Measurements from ENCODE around the gene SPOCK2. TPM values are rescaled to one million over a fixed set of nuclear protein-coding genes. Genes with fewer than 3 reads are reported as not detected.

SPOCK2 gene
- total and polyA plus RNA-seq, 10 of the 15 experiments (the other 5 are each of a cell fraction or from before 2014, with no cell fraction given) = 0.02 to 1.5 (median 0.58) TPM

- ATAC-seq (peak; percentile 59), DNase-seq (ENCODE audit: low read depth, low spot score) (no peak), FAIRE-seq (no peak)
- POLR2A ChIA-PET = interaction anchor here (0.5 to 1.4 kb wide), 5 partner anchors 11 to 741 kb away, joined by 3 to 5 read pairs (median 4); partner anchors contain the start of gene SLC29A3
- H3K9me3 ChIP-seq (replicated peaks; ENCODE audit: control insufficient read depth, insufficient read depth, low read length) = no peaks in the 10 kb centered on the region
- H3K4me3 ChIP-seq = no peak overlapping the region
- intact Hi-C loops (cut with micrococcal nuclease; ENCODE audit: unreplicated experiment) (no loop called here), in situ Hi-C loops (cut with MboI) (no loop called here)
- no peak overlapping the region for H3K27ac ChIP-seq (ENCODE audit: control insufficient read depth, insufficient read depth)
- WGBS (ENCODE audit: insufficient coverage, insufficient replicate concordance, low lambda C conversion rate, missing lambda C conversion rate) = 56% methylated on average over 18 of the region's 19 CpGs
- peak overlapping the region; percentile 42 for H2AFZ ChIP-seq (ENCODE audit: control insufficient read depth, low read depth, low read length)
- H4K20me1 ChIP-seq (ENCODE audit: control insufficient read depth, insufficient read depth) = no peaks in the 10 kb centered on the region
- no peaks in the 10 kb centered on the region for H3K36me3 ChIP-seq (ENCODE audit: control insufficient read depth in 2 of 2, insufficient read depth in 2 of 2, low read length in 1 of 2)
- SMC1A ChIA-PET (ENCODE audit: uncharacterized antibody, unreplicated experiment) = interaction anchor here (0.8 to 7.2 kb wide), 8 partner anchors 10 to 199 kb away, joined by 3 to 72 read pairs (median 4); partner anchors contain the start of gene ASCC1
- RAD21 ChIA-PET (ENCODE audit: unreplicated experiment) = interaction anchor here (0.6 to 6.1 kb wide), 13 partner anchors 10 to 277 kb away, joined by 3 to 64 read pairs (median 3); no protein-coding TSS in a partner anchor
- H3K4me2 ChIP-seq (ENCODE audit: control insufficient read depth, insufficient read depth) = 0 out of 2 replicates have a peak overlapping the region, but pooled peaks have one; percentile 24
- CTCF ChIA-PET = interaction anchor here (0.7 to 5.0 kb wide), 18 partner anchors 8 to 279 kb away, joined by 3 to 62 read pairs (median 4); no protein-coding TSS in a partner anchor
- no peaks in the 10 kb centered on the region for H3K79me2 ChIP-seq (ENCODE audit: control insufficient read depth, insufficient read depth, low read length)
- H3K9ac ChIP-seq (ENCODE audit: control insufficient read depth, insufficient read depth, low read length) = no peak overlapping the region
- no peaks in the 10 kb centered on the region for H3K27me3 ChIP-seq (replicated peaks in 1 of 2; ENCODE audit: control insufficient read depth in 2 of 2, insufficient read depth in 2 of 2, low read length in 1 of 2)
- TF ChIP-seq ZNF687 (IDR thresholded peaks at IDR 0.05) (peak; percentile 90), STAT1 (conservative IDR thresholded peaks at IDR 0.05) (no peak)
- no TSS peak for BruUV-seq (replicated peaks)
- peaks cover 9% of the 10 kb centered on the region for H3K4me1 ChIP-seq (ENCODE audit: control insufficient read depth, insufficient read depth, low read length)
Observed at GRCh38 chr10:72059843-72060822, 28.2 kb downstream of the SPOCK2 start.

Measured in GM12878 (cell line).